Muscle layer of duodenum (tissue), 2 donors: ENCODE results near the gene SH2D6.

Source experiments
- H3K27ac ChIP-seq: one replicate; pipeline ENCODE4 v1.7.0; 2013; ENCODE audit warnings: mild to moderate bottlenecking, low read length
- H3K27me3 ChIP-seq: one replicate; pipeline ENCODE4 v1.7.0; 2013; ENCODE audit warnings: low read depth, mild to moderate bottlenecking, control low read depth, low read length
- H3K36me3 ChIP-seq, 2 donors: one replicate each; pipeline ENCODE4 v1.7.0; 2013; ENCODE audit warnings: low read length in 2 of 2, control low read depth in 1 of 2, mild to moderate bottlenecking in 1 of 2; ENCODE audit not compliant: insufficient read depth in 2 of 2, control insufficient read depth in 1 of 2
- H3K4me1 ChIP-seq, 2 donors: one replicate each; pipeline ENCODE4 v1.7.0; 2013; ENCODE audit warnings: low read length in 2 of 2, mild to moderate bottlenecking in 2 of 2, control low read depth in 1 of 2, moderate library complexity in 1 of 2; ENCODE audit not compliant: insufficient read depth in 2 of 2, control insufficient read depth in 1 of 2
- H3K4me3 ChIP-seq, 2 donors: one replicate each; pipeline ENCODE4 v1.7.0; 2013; ENCODE audit warnings: low read length in 2 of 2, low read depth in 1 of 2, mild to moderate bottlenecking in 1 of 2
- H3K9me3 ChIP-seq, 2 donors: one replicate each; pipeline ENCODE4 v1.7.0; 2013; ENCODE audit warnings: low read length in 2 of 2, control low read depth in 1 of 2, mild to moderate bottlenecking in 1 of 2; ENCODE audit not compliant: control insufficient read depth in 1 of 2
- donor health status: healthy.

Gene SH2D6

GRCh38 chr2:85447222-85447585 is 28.7 kb downstream of the SH2D6 start:
- Histone ChIP-seq H3K4me3 (no peak overlapping the region), H3K4me1 (peaks cover 0 to 9% of the 10 kb centered on the region in 2 donors), H3K36me3 (no peaks in the 10 kb centered on the region), H3K27me3 (no peaks in the 10 kb centered on the region), H3K9me3 (no peaks in the 10 kb centered on the region), H3K27ac (no peak overlapping the region)

GRCh38 chr2:85448461-85449213 is 30.1 kb downstream of the SH2D6 start:
- Histone ChIP-seq H3K27ac (no peak overlapping the region), H3K36me3 (no peaks in the 10 kb centered on the region), H3K9me3 (no peaks in the 10 kb centered on the region), H3K4me3 (no peak overlapping the region), H3K27me3 (no peaks in the 10 kb centered on the region), H3K4me1 (peaks cover 0 to 9% of the 10 kb centered on the region in 2 donors)

DNA sequence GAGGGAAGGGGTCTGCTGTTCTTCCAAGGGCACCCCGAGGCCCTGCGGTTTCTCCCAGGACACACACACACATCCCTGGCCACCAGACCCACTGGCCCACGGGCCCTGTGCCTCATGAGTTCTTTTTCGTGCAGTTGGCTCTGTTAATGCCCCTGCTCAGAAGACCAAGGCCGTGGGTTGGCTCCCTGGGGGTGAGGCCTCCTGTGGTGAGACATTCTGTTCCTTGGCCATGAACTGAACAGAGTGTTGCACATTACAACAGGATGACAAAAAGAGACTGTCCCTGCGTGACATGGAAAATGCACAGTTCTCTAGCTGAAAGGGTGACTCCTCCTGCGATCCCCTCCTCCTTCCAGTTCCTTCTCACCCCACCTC is 30.7 kb downstream of the SH2D6 start:
- no peak overlapping the region for H3K27ac ChIP-seq
- no peaks in the 10 kb centered on the region for H3K36me3 ChIP-seq
- H3K4me1 ChIP-seq, result peaks cover 0 to 9% of the 10 kb centered on the region in 2 donors
- H3K27me3 ChIP-seq, result no peaks in the 10 kb centered on the region
- no peak overlapping the region for H3K4me3 ChIP-seq
- H3K9me3 ChIP-seq, result no peaks in the 10 kb centered on the region

DNA sequence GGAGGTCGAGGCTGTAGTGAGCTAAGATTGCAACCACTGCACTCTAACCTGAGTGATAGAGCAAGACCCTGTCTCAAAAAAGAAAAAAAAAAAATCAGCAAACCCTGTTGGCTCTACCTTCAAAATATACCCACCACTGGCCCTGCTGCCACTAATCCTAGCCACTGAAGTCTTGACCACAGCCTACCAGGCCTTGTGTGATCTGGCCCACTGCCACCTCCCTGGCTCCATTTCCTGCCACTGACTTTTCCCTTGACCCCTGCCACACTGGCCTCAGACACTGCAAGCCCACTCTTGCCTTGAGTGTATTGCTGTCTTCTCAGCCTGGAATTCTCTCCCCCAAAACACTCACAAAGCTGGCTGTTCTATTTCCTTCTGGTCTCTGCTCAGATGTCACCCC is 33.7 kb downstream of the SH2D6 start:
- Histone ChIP-seq H3K36me3 (no peaks in the 10 kb centered on the region), H3K9me3 (no peaks in the 10 kb centered on the region), H3K27ac (no peak overlapping the region), H3K27me3 (no peaks in the 10 kb centered on the region), H3K4me1 (no peaks in the 10 kb centered on the region), H3K4me3 (no peak overlapping the region)

GRCh38 chr2:85453571-85453970 is 35.1 kb downstream of the SH2D6 start:
- Histone ChIP-seq H3K36me3 (no peaks in the 10 kb centered on the region), H3K4me3 (no peak overlapping the region), H3K27me3 (no peaks in the 10 kb centered on the region), H3K27ac (no peak overlapping the region), H3K4me1 (no peaks in the 10 kb centered on the region), H3K9me3 (no peaks in the 10 kb centered on the region)

DNA sequence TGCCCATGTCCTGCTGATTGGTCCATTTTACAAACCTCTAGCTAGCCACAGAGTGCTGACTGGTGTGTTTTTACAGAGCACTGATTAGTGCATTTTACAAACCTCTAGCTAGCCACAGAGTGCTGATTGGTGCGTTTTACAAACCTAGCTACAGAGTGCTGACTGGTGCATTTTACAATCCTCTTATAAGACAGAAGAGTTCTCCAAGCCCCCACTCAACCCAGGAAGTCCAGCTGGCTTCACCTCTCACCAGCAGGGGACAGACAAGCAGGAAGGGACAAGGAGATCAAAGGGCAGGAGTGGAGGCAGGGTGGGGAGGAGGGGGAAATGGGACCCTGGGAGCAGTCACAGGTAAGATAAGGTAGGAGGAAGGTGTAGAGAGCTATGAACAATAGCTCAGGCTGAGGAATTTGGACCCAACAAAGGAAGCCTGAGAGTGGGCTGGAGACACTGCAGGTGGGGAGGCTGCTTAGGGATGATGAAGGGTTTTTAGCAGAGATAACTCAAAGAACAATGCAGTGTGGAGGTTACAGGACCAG is 37.1 kb downstream of the SH2D6 start:
- Histone ChIP-seq H3K27me3 (no peaks in the 10 kb centered on the region), H3K4me3 (no peak overlapping the region), H3K4me1 (no peaks in the 10 kb centered on the region), H3K27ac (no peak overlapping the region), H3K36me3 (no peaks in the 10 kb centered on the region), H3K9me3 (no peaks in the 10 kb centered on the region)

DNA sequence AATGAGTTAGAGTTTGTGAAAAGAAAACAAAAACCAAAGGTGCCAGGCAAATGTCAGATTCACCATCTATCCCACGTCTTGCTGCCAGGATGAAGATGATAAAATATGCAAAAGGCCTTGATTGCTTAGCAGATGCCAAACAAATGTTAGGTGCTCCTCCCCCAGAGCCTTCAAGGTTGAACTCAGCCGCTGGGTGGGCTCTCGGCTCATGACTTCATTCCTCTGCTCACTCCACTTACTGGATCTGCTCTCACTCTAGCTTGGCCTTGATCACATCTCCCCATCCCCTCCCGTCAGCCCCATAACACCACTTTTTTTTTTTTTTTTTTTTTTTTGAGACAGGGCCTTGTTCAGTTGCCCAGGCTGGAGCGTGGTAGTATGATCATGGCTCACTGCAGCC is 38.5 kb downstream of the SH2D6 start:
- Histone ChIP-seq H3K4me1 (no peaks in the 10 kb centered on the region), H3K4me3 (no peak overlapping the region), H3K27ac (no peak overlapping the region), H3K36me3 (no peaks in the 10 kb centered on the region), H3K9me3 (no peaks in the 10 kb centered on the region), H3K27me3 (no peaks in the 10 kb centered on the region)

GRCh38 chr2:85457877-85458316 is 39.4 kb downstream of the SH2D6 start:
- no peaks in the 10 kb centered on the region for H3K27me3 ChIP-seq
- H3K36me3 ChIP-seq, result no peaks in the 10 kb centered on the region
- no peaks in the 10 kb centered on the region for H3K9me3 ChIP-seq
- no peaks in the 10 kb centered on the region for H3K4me1 ChIP-seq
- H3K27ac ChIP-seq, result no peak overlapping the region
- no peak overlapping the region for H3K4me3 ChIP-seq

DNA sequence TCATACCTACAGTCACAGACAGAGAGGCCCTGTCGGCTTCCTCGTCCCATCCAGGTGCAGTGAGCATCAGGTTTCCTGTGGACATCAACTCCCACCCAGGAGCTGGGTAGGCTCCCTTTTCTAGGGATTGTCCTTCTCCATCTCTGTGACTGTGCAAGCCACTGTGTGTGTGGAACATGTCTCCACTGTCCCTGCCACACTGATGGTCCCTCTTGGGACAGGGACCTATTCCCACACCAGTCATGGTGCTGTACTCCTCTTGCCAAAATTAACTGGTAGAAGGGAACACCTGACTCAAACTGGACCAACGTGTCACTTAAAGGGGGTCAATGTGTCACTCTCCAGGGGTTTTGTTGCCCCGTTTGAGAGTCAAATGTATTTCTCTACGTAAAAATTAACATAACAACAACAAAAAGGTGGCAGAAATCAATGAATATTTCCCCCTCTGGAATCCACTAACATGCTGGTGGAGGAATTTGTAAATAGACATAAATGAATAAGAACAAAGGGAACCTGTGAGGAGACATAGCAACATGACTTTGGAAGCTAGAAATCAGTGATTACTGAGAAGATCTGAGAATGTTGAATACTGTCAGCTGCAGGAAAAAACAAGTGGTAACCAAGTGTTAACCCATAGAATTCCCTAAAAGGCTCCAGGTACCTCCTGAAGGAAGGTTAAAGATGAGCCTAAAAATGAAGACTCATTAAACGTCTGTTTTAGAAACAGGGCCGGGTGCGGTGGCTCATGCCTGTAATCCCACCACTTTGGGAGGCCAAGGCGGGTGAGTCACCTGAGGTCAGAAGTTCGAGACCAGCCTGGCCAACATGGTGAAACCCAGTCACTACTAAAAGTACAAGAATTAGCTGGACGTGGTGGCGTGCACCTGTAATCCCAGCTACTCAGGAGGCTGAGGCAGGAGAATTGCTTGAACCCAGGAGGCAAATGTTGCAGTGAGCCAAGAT is 40.4 kb downstream of the SH2D6 start:
- H3K9me3 ChIP-seq, result no peaks in the 10 kb centered on the region
- no peak overlapping the region for H3K4me3 ChIP-seq
- no peak overlapping the region for H3K27ac ChIP-seq
- no peaks in the 10 kb centered on the region for H3K27me3 ChIP-seq
- H3K4me1 ChIP-seq, result no peaks in the 10 kb centered on the region
- H3K36me3 ChIP-seq, result no peaks in the 10 kb centered on the region

GRCh38 chr2:85459771-85460170 is 41.3 kb downstream of the SH2D6 start:
- H3K4me3 ChIP-seq, result no peak overlapping the region
- no peaks in the 10 kb centered on the region for H3K27me3 ChIP-seq
- H3K4me1 ChIP-seq, result no peaks in the 10 kb centered on the region
- no peaks in the 10 kb centered on the region for H3K36me3 ChIP-seq
- no peaks in the 10 kb centered on the region for H3K9me3 ChIP-seq
- H3K27ac ChIP-seq, result no peak overlapping the region

- H3K36me3 ChIP-seq, result no peaks in the 10 kb centered on the region
- H3K27ac ChIP-seq, result no peak overlapping the region
- no peaks in the 10 kb centered on the region for H3K9me3 ChIP-seq
- H3K27me3 ChIP-seq, result no peaks in the 10 kb centered on the region
- H3K4me3 ChIP-seq, result no peak overlapping the region
- no peaks in the 10 kb centered on the region for H3K4me1 ChIP-seq
These were observed 43.8 kb downstream of the SH2D6 start for GRCh38 chr2:85462322-85462721.
